GM21515 (cell line): ENCODE data around the gene RPL29.

Experiments
- ATAC-seq: cut with Tn5 transposase; IDR thresholded peaks from one replicate; pipeline ENCODE4 v1.9.1; 2021; ENCODE audit not compliant: unreplicated experiment

Gene RPL29

DNA sequence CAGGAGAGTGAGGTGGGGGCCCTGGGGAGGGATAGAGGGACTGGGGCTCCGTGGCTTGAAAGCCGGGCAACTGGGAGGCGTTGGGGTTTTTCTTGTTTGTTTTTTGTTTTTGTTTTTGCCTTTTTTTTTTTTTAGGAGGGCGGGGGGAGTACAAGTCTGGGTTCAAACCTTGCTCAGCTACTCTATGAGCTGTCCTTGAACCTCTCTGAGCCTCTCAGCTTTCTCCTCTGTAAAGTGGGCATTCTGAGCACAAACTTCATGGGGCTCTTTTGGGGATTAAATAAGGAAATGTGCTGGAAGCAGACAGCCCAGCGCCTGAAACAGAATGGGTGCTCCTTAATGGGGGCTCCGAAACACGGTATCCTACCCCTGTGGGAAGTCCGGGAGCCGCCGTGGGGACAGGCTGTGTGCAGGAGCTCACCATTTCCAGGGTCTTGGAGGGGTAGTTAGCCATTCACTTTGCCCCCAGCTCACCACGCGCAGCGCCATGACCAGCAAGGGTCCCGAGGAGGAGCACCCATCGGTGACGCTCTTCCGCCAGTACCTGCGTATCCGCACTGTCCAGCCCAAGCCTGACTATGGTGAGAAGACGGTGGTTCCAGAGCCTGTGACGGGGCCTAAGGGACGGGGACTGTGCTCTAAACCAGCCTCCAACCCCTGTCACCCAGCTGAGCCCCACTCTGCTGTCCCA, 12.0 kb downstream of the RPL29 start:
- no peak for ATAC-seq

DNA sequence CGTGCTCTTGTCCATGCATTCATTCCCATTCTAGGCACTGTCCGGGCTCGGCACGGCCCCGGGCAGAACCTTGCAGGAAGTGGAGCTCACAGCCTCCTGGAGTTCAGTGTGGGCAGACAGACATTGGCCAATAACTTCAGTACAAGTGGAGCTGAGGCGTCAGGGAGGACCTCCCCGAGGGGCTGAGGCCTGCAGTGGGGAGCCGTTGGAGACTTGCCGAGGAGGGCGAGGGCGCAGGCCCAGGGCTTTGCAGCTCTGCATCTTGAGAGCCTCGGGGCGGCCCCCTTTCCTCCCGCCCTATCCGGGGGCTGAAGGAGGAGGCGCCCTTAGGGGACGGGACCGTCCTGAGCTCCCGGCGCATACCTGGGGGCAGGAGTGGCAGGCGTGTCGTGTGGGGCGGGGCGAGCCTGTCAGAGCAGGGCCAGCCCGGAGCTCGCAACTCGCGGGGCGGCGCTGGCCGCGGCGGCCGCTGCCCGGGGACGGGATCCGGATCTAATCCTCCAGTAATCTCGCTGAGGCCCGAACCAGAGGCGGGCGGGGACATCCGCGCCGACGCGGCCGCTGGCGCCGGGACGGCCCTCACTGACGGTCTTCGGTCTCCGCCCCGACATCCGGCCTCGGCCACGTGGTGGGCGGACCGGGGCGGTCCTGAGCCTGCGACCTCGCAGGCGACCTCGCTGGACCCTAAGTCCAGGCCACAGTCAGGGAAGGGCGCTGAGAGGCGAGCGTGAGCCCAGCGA, 12.7 kb downstream of the RPL29 start, which contains the start of gene ACY1:
TSS of gene ACY1 (plus strand) at position 698 of the 740 bp plus-strand sequence. CDS start 530 bp downstream, outside the sequence.
- ATAC-seq: peak; percentile 69

DNA sequence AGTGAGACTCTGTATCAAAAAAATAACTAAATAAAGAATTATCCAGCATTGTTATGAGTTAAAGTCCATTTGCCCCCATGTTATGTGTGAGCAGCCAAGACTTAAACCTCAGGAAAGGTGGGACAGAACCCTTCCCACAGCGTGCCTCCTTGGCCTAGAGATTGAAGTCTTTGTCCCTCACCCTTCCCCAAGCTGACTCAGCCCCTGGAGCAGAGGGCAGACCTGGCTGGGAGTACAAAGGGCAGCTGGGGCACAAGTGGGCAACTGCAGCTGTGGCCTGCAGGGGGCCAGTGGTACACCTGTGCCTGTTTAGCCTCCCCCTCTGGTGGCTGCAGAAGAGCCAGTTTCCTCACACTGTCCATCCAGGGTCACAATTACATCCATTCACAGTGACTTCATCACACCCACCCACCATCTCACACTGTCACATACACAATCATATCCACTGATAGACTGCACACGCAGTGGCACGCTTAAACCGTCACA, 13.3 kb downstream of the RPL29 start:
- ATAC-seq: peak; percentile 36

DNA sequence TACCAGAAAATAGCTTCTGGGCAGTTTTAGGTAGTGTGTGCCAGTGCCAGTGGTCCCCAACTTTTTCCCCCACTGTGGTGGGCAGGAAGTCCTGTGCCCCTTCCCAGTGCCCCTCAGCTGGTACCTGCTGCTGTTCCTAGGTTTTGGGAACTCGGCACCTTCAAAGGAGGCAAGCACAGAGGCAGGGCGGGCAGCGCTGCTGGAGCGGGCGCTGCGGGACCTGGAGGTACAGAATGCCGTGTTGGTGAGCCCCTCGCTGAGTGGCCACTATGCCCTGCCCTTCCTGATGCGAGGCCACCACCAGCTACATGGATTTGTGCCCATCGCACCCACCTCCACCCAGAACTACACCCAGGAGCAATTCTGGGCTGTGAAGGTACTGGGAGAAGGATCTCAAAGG, 15.4 kb downstream of the RPL29 start:
- ATAC-seq: no peak

DNA sequence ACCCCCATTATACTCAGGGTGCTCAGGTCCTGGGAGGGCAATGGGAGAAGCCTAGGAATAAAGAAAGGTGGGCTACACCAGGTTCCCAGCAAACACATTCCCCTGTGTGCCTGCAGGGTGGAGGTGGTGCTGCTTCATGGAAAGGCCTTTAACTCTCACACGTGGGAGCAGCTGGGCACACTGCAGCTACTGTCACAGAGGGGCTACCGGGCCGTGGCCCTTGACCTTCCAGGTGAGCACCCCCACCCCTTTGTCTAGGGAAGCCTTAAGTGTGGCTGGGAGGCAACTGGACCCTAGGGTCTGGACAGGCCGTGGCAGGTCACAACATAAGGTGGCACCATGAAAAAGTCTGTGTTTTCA, 17.6 kb downstream of the RPL29 start:
- no peak for ATAC-seq

DNA sequence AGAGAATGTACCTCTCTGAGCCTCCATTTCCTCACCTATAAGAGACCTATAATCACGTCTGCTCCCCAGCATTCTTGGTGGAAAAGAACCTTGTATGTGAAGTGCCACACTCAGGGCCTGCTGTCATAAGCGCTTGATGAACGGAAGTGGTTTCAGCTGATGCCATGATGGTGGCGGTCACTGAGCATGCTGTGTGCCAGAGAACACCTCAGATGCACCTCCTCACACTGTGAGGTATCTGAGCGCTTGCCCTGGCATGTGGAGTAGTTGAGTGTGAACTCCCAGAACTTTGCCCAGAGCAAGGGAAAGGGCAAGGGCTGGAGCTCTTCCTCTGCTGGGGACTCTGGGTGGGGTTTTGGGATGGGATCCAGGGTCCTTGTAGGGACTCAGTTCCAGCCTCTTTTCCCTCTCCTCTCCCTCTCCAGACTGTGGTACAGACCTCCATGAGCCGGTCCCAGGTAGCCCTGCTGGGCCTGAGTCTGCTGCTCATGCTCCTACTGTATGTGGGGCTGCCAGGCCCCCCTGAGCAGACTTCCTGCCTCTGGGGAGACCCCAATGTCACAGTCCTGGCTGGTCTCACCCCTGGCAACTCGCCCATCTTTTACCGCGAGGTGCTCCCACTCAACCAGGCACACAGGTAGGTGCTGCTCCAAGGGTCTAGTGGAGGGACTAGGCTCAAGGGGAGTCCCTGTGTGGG, 18.1 kb downstream of the RPL29 start:
- no peak for ATAC-seq

DNA sequence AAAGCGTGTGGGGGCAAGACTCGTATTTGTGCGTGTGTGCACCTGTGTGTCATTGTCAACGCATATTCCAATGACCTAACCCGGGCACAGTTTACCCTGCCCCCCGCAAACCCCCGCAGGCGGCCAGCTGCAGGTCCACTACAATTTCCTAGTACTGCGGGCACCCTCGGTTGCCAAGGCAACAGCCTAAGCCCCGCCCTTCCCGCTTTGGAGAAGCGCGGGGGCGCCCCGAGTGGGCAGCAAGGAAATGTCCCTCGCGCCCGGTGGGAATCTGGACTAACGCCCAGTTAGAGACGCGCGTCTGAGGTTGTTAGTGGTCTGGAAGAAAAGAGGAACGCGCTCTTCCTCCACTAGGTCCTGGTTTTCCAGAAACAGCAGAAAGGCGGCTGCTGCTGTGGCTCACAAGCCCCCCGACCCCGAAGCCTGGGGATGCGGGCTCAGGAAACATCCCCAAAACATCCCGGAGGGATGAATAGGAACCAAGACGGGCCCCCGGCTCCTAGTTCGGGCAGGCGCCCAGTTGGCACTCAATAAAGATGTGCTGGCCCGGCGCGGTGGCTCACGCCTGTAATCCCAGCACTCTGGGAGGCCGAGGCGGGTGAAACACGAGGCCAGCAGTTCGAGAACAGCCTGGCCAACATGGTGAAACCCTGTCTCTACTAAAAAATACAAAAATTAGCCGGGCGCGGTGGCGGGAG, 19.7 kb downstream of the RPL29 start:
- ATAC-seq: no peak

DNA sequence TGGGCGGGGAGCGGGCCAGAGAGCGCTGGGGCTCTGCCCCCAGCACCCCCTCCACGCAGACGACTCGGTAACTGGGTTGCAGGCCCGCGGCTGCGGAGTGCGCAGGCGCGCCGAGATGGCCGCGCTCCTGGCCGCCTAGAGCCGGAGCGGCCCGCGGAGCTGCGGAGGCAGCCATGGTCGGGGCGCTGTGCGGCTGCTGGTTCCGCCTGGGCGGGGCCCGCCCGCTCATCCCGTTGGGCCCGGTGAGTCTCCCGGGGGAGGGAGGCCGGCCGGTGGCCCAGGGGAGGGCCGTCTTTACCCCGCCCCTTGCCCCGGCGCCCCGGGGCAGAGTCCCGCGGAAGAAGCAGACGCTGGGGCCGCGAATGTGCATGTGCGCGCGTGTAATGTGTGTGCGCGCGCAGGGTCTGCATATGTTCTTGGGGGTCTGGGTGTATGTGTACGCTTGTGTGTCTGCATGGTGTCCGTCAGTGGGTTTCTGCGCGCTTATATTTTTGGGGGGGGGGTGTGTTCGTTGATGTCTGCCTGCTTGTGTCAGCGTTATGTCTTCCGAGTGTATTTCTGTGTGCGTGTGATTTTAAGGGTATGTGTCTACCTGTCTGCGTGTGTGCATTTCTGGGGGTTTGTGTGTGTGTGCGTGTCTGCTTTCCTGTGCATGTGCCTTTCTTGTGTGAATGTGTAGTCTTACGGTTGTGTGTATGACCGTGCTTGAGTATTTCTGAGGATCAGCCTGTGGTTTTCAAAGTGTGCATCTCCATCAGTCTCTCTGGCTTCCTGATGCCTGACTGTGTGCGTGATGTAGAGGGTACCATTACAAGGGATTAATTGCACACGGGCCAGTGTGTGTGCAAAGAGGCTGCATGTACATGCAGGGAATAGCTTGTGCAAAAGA, 20.5 kb downstream of the RPL29 start, which contains the start of gene ABHD14A:
TSS of gene ABHD14A (plus strand) at position 102 of the 889 bp plus-strand sequence. CDS start at position 174, 72 bp downstream.
- peak; percentile 40 for ATAC-seq

DNA sequence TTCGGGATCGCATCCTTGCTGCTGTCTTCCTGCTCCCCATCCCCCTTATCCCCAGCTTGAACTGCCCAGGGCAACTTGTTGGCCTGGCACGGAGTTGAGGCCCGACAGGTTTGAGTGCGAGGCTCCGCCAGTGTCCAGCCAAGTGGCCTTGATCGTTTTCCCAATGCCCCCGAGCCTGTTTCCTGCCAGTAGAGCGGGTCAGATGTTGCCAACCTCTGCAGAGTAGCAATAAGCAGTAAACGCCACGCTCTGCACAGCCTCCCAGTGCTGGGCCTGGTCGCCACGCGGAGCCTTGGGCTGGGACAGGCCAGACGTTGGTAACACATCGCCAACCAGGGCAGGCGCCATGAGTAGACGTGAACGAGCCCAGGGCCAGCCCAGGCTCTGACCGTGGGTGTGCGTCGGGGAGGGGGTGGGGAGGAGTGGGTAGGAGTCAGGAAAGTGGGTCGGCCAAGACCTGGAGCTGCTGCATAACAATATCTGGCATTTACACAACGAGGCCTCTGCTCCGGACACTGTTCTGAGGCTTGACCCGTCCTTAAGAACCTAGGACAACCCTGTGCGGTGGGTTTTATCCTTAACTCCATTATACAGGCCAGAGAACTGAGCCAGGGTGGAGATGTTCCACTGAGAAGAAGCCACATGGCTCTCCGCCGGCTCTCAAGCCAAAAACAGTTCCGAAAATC, 21.3 kb downstream of the RPL29 start:
- peak; percentile 2 for ATAC-seq

DNA sequence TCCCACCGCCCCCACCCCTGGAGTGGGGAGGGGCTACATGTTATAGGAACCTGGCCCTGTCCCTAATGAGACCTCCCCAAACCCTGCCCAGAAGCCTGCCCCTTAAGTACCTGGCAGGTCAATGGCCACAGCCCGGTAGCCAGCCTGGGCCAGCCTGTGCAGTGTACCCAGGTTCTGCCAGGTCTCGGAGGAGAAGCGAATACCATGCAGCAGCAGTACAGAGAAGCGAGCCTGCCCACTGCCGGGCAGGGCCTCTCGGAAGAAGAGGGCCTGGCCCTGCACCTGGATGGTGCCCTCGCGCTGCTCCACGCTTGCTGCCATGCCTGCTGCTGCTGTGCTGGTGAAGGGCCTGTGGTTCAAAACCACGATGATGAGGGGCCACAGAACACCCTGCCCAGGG, 24.3 kb downstream of the RPL29 start:
- ATAC-seq: no peak

DNA sequence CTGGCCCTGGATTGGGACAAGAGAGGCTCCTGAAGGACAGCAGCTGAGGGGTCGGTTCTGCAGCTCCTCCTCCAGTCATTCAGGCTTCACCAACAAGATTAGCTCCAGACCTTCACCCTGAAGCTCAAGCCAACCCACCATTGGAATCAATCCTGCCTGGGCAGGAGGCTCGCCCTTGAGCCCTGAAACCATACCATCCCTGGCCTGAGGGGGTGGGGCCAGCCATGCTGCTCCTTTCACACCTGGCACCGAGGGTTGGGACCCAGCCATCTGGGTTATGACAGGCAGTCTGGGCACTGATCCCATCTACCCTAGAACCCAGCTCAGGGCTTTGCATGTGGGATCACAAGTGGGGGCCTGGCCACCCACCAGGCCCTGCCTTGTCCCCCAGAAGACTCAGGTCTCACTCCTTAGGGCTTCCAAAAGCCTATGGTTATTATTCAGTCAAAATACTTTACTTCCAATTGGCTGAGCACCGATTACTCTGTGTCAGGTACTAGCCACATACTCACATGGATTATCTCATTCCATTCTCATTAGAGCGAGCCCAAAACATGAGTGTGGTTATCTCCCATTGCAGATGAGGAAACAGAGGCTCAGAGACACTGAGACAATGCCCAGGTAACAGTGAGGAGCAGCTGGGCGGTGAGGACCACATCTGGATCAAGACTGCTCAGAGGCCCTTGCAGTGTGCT, 24.9 kb downstream of the RPL29 start:
- ATAC-seq: no peak

DNA sequence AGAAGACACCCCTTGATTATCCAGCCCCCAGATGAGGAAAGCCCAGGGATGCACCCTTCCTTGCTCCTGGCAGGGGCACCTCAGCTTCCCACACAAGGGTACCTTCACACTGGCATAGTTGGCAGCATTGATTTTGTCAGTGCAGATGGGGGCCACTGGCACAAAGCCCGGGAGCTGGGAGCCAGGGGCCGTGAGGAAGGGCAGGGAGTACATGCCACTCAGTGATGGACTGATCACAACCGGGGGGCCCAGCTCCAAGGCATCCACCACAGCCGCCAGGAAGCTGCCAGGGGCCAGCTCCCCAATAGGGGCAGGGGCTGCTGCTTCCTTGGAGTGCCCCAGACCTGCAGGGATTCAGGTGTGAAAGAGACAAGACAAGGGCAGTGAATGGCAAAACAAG, 25.9 kb downstream of the RPL29 start:
- no peak for ATAC-seq

DNA sequence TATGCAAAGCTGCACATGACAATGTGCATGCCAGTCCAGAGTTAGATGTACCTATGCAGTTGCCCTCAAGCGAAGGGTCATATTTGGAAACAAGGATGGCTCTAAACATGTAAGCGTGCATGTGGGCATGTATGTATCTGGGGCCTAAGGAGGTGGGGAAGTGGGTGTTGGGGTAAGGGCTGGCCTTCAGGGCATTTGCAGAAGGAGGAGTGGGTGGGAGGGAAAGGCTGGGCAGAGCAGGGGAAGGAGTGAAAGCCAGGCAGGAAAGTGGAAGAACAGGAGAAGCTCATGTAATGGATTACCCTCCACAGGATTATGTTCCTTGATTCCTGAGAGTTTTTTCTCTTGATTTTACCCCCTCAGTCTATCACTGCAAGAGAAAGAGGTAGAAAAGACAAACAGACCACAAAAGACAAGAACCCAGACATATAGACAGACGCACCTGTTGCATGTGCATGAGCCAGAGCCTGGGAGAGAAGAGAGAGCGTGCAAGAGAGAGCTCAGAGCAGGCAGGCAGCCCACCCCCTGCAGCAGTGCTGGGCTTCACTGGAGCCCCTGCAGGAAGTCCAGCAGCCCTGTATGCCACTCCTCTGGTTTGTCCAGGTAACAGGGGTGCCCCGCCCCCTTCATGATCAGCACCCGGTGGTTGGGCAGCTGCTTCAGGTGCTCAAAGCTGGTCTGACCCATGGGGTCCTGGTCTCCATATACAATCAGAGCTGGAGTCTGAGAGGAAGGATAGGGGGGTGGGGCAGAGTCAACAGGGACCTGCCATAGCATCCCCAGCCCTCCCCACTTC, 26.6 kb downstream of the RPL29 start:
- no peak for ATAC-seq

DNA sequence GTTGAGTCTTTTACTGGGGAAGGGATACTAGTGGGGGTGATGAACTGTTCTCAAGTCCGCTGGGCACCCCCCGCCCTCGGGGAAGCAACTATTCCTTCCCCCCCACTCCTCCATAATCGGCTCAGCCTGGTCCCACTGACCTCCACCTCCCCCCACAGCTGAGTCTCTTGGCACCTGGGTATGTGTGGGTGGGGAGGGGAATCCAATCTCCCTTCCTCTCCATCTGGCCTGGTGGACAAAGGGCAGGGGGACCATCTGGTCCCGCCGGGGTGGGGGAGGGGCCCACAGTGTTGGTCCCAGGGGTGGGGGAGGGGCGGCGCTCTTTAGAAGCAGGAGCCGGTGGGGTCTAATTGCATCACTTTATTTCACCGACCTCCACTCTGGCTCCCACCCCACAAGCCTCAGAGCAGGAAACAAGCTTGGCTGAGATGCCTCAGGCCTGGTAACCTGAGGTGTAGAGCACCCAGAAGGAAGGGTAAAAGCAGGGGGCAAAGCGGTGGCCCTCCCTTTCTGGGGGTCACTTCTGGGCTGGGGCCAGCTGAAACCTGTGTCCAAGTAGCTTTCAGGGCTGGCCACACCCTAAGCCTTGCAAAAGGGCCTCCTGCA, 27.4 kb downstream of the RPL29 start:
- ATAC-seq: no peak

DNA sequence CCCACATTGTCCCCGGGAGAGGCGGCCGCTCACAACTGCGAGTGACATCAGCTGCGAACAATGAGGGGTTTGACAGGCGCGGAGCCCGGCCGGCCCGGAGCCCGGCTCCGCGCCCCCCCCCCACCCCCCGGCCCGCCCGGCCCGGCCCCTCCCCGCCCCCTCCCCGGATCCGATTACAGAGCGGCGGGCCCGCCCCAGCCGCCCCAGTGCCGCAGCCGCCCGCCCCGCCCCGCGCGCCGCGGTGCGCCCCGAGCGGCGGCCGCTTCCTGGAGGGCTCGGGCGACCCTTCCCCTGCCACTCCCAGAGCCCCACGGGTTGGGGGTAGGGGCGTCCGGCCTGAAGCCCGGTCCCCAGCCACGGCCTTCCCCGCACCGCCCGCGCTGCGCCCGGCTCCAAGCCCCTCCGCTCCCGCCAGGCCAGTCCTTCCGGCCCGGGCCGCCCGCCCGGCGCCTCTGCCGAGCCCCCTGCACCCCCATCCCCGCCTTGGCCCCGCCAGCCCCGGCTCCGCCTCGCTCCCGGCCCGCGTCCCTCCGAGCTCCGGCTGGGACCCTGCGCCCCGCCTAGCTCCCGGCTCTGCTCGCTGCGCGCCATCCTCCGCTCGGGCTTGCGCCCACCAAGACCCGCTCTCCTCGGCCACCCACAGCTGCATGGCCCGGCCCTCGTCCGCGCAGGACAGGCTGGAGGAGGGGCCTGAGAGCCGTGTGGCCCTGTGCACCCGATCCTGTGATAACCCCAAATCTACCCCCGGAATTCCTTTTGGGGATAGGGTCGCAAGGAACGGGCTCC, 28.1 kb downstream of the RPL29 start, which contains the start of gene PCBP4:
TSS of gene PCBP4 (minus strand) at position 71 of the 786 bp plus-strand sequence. CDS start 6,214 bp downstream, outside the sequence.
- peak; percentile 41 for ATAC-seq

DNA sequence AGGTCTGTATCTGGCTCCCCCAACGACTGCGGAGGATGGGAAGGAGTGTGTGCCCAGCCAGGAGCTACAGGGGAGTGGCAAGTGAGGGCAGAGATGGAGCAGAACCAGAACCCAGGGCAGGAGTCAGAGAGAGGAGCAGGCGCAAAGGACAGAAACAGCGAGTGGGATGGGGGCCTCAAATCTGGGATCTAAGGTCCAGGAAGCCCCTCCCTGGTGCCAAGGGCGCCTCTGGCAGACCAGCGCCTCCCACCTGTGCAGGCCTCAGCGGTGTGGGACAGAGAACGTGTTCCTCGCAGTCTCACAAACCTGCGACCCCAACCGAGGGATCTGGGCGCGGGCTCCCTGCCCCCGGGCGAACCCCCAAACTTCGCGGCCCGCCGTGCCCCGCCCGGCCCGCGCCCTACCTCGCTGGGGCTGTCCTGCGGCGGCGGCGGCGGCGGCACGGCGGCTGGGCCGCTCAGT, 28.7 kb downstream of the RPL29 start:
- ATAC-seq: peak; percentile 24

DNA sequence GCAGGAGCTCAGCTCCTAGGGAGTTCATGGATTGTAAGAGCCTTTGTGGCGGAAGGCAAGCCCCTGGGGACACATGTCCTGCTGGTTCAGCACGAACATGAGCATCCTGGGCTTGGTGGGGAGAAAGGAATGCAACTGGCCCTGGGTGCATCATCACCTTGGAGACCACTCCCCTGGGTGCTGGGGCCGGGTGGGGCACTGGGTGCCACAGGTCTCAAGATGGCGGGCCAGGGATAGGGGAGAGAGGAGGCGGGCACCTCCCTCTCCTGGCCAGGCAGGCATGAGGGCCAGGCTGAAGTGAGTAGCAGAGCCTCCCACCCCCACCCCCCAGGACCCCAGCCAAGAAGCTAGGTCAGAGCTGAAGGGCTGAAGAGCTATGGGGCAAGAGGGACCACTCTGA, 29.2 kb downstream of the RPL29 start:
- ATAC-seq: no peak
